NCI-H1694 (cell line): ENCODE measurements around the gene ANKLE2.
A peak's percentile ranks its signal among the peaks of the same experiment; 100 is the strongest.
"Not testable (repeated sequence)": the region's sequence is repeated elsewhere in the genome, so short reads cannot be mapped to it uniquely, and the experiment has no call there.

Experiments used
- DNase-seq: peaks from one replicate; lab custom pipeline; 2025; lab: John Stamatoyannopoulos, UW

Gene ANKLE2

GRCh38 chr12:132719141-132719953, 42.3 kb downstream of the ANKLE2 start:
- DNase-seq: no peak

- DNase-seq: no peak
Measured at GRCh38 chr12:132718644-132719043, 43.0 kb downstream of the ANKLE2 start.

- no peak for DNase-seq
Measured at GRCh38 chr12:132717531-132718387, 43.9 kb downstream of the ANKLE2 start.

- no peak for DNase-seq
Measured at GRCh38 chr12:132717011-132717410, 44.6 kb downstream of the ANKLE2 start.

- DNase-seq: no peak
Measured at GRCh38 chr12:132716356-132716755, 45.3 kb downstream of the ANKLE2 start.

- no peak for DNase-seq
Measured at GRCh38 chr12:132715874-132716273, 45.8 kb downstream of the ANKLE2 start.

- DNase-seq: no peak
Measured at GRCh38 chr12:132713123-132713522, 48.5 kb downstream of the ANKLE2 start.

GRCh38 chr12:132711080-132711843, 50.4 kb downstream of the ANKLE2 start:
- no peak for DNase-seq

GRCh38 chr12:132710405-132711079, 51.1 kb downstream of the ANKLE2 start, which contains the start of gene PGAM5:
Gene PGAM5, plus strand, starts transcription at chr12:132710842. Its CDS starts 35 bp downstream, at chr12:132710877.
- peak; percentile 31 for DNase-seq

- DNase-seq: no peak
Measured at GRCh38 chr12:132710043-132710404, 51.6 kb downstream of the ANKLE2 start.

- no peak for DNase-seq
Measured at GRCh38 chr12:132708150-132708549, 53.5 kb downstream of the ANKLE2 start.

- no peak for DNase-seq
Measured at GRCh38 chr12:132707241-132707640, 54.4 kb downstream of the ANKLE2 start.

- DNase-seq: no peak
Measured at GRCh38 chr12:132703641-132704040, 58.0 kb downstream of the ANKLE2 start.

- no peak for DNase-seq
Measured at GRCh38 chr12:132702640-132703039, 59.0 kb downstream of the ANKLE2 start.

- DNase-seq: no peak
Measured at GRCh38 chr12:132700212-132700822, 61.3 kb downstream of the ANKLE2 start.

- DNase-seq: no peak
Measured at GRCh38 chr12:132698341-132698740, 63.3 kb downstream of the ANKLE2 start.

- DNase-seq: no peak
Measured at GRCh38 chr12:132695431-132695830, 66.2 kb downstream of the ANKLE2 start.

- DNase-seq: not testable (repeated sequence)
Measured at GRCh38 chr12:132694888-132695287, 66.7 kb downstream of the ANKLE2 start.

GRCh38 chr12:132692030-132692429, 69.6 kb downstream of the ANKLE2 start:
- DNase-seq: not testable (repeated sequence)

GRCh38 chr12:132690112-132690511, 71.5 kb downstream of the ANKLE2 start:
- no peak for DNase-seq

GRCh38 chr12:132689227-132689626, 72.4 kb downstream of the ANKLE2 start:
- DNase-seq: no peak
